ENCODE data around the gene GPR55.

Gene GPR55

DNA sequence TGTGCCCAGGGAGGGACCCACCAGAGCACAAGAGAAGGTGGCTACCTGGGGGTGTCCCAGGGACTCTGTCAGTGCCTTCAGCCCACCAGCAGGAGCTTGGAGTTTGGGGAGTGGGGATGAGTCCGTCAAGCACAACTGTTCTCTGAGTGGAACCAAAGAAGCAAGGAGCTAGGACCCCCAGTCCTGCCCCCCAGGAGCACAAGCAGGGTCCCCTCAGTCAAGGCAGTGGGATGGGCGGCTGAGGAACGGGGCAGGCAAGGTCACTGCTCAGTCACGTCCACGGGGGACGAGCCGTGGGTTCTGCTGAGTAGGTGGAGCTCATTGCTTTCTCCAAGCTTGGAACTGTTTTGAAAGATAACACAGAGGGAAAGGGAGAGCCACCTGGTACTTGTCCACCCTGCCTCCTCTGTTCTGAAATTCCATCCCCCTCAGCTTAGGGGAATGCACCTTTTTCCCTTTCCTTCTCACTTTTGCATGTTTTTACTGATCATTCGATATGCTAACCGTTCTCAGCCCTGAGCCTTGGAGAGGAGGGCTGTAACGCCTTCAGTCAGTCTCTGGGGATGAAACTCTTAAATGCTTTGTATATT lies 46.3 kb downstream of the GPR55 start:
- no peak for DNase-seq

DNA sequence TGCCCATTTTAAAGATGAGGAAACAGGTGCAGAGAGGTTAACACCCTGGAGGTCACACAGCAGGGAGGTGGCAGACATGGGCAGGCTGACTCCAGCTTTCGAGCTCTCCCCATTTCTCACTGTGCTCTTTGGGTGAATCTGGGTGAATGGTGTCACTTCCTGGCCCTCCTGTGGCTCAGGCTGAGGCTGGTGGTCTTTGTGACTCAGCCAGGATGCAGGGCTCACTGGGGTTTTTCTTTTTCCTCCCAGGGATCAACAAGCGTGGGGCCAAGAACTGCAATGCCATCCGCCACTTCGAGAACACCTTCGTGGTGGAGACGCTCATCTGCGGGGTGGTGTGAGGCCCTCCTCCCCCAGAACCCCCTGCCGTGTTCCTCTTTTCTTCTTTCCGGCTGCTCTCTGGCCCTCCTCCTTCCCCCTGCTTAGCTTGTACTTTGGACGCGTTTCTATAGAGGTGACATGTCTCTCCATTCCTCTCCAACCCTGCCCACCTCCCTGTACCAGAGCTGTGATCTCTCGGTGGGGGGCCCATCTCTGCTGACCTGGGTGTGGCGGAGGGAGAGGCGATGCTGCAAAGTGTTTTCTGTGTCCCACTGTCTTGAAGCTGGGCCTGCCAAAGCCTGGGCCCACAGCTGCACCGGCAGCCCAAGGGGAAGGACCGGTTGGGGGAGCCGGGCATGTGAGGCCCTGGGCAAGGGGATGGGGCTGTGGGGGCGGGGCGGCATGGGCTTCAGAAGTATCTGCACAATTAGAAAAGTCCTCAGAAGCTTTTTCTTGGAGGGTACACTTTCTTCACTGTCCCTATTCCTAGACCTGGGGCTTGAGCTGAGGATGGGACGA lies 47.1 kb downstream of the GPR55 start:
- DNase-seq = peak; percentile 72

DNA sequence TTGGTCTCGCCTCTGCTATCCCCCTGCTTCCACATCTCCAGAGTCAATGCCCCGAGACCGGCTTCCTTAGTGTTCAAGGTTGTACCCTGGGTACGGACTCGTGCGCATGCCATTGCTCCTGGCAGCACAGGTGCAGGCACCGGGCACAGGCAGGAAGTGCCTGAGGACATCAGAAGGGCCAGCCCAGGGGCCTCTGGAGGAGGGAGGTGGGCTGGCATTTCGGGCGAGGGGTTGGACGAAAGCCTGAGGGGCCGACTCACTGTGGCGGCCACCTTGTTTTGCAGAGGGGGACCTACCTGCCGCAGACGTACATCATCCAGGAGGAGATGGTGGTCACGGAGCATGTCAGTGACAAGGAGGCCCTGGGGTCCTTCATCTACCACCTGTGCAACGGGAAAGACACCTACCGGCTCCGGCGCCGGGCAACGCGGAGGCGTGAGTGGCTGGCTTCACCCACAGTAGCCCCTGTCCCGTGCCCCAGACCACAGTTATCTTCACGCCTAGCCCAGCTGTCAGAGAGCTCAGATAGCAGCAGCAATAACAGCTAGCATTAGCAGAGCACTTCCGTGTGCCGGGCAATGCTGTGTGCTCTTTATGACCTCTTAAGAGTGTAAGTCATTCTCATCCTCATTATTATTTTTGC lies 47.8 kb downstream of the GPR55 start:
- no peak for DNase-seq

DNA sequence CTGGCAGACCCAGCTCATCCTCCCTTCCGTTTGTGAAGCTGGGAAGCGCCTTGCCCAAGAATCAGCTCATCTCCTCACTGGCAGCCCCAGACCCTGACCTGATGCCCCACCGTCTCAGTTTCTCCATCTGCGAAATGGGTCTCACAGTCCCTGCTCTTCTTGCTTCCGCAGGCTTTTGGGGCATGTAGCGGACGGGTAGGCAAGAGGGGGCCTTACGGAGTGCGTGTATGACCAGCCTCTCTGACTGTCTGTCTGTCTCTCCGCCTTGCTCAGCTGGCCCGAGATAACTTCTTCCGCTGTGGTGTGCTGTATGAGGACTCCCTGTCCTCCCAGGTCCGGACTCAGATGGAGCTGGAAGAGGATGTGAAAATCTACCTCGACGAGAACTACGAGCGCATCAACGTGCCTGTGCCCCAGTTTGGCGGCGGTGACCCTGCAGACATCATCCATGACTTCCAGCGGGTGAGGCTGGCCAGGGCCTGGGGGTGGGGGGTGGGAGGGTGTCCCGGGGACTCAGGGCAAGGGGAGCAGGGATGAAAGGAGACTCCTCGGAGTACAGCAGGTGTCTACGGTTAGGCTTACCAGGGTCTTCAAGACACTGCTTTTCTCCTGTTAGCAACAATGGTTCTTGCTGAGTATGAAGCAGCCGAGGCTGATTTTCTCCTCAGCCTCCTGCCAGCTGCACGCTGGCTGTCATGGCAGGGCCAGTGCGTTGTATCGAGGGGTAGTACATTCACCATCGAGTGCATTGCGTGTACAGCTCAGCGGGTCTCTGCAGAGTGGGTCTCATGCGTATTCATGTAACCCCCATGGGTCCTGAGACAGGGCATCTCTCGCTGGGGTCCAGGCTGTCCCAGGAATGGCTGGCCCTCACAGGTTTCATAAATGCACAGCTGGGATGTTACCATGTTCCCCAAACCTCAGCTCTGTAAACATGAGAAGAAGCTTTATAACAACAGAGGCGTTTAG lies 49.4 kb downstream of the GPR55 start:
- DNase-seq = peak; percentile 22

DNA sequence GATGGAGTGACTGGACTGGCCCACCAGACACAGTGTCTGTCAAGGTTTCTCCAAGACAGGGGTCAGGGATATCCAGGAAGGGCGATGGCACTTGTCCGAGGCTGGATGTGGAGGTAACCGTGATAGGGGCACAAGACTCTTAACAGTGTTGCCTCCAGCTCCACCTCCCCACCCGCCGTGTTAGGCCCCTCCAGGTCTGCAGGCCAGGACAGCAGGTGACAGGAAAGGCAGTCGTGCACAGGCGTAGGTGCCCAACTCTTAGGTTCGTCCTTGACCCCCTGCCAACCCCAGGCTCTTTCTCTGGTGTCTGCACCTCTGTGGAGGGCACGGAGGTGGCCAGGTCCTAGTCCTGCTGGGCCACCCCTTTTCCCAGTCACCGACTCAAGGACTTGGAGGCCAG lies 50.2 kb downstream of the GPR55 start:
- DNase-seq = no peak

DNA sequence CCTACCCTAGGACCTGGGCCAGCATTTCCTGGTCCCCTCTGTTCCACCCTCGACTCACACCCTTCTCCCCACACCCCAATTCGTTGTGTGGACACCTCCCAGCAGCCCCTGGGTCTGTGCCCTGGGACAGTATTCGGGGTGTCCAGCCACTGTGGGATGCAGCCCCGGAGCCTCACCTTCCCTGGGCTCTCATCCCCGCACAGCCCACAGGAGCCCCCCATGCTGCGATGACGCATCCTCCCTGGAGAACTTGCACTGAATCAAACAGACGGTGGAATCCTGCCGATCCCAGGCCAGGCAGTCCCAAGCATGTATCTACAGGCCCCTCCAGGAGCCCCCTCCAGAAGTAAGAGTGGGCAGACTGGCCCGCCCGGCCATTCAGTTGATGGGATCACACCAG lies 50.6 kb downstream of the GPR55 start:
- no peak for DNase-seq

DNA sequence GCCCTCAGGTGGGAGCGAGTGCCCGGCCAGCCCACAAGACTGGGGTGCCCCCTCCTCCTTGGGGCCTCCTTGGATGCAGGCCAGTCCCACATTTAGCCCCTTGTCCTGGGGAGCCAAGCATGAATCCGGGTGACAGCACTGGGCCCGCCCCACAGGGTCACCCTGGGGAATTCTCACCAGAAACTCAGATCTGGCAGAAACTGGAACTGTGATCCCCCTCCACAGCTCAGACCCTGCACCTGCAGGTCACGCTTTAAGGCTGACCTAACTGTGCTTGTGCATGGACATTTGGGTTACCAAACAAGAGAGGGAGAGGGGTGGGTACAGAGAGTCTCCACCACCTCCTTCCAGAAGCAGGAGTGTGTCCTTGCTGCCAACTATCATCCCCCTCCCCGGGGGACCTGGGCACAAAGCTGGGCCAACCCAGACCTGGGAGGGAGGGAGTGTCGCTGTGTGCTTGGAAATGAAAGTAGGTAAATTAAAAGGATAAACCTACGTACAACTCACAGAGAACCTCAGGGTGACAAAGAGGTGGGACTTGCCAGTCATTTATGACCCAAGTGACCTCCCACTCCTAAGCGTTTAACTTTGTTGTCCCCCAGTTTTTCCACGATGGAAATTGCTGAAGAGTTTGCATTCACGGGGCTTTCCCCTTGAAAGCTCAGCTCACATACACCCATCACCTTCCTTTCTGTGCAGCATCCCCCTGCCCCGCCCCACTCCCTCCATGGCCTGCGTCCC lies 51.2 kb downstream of the GPR55 start:
- DNase-seq = peak; percentile 26

DNA sequence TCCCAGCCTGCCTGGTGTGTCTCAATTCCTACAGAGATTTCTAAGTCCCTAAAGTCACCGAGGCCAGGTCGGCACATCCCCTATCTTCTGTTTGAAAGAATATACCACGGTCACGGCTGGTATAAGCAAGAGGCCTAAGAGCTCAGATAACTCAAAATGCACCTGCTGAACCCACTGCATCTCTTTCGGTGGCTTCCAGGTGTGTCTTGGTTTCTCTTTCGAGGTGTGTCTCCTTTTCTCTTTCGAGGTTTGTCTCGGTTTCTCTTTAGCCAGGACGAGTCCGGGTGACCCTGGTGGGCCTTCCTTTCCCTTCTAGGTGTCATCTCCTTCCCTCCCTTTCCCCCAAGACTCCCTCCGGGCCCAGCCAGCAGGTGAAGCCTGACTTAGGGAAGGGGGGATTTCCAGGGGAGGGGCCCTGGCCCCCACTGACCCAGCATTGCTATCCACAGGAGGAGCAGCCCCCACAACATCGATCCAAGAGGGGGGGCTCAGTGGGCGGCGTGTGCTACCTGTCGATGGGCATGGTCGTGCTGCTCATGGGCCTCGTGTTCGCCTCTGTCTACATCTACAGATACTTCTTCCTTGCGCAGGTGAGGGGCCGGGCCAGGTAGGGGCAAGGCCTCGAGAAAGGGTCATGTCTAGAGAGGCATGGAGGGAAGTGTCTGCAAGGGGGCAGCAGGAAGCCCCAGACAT lies 51.9 kb downstream of the GPR55 start:
- peak; percentile 29 for DNase-seq

DNA sequence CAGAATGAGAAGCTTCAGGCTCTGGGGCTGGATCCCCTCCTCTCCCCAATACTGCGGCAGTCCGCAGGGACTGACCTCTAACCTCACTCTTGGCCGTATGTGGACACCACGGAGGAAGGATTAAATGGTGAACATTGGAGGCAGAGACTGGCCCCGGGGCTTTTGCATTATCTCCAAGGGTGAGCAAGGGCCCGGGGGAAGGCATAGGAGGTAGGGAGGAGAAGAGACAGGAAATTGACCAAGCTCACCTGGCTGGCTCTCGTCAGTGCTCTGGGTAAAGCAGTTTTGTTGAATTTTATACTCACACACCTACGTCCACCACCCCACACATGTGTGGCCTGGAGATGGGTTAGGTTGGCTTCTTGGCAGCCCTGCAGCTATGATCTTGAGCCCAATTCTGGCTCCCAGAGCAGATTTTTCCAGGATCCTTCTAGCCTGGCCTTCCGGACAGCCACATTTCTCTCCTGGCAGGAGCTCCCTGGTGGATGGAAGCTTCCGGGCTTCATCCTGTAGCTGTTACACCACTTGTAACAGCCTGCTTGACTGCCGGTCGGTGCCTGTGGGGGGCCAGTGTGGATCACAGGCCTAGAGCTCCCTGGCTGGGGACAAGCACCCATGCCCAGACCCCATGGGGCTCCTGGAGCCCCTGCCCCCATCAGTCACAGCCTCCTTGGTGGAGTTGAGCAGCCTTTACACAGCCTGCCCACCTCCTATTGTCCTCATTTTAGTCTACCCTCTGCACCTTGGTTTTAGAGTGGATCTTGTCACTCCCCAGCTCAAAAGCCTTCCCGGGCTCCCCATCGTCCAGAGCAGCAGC lies 52.7 kb downstream of the GPR55 start:
- DNase-seq = peak; percentile 21

DNA sequence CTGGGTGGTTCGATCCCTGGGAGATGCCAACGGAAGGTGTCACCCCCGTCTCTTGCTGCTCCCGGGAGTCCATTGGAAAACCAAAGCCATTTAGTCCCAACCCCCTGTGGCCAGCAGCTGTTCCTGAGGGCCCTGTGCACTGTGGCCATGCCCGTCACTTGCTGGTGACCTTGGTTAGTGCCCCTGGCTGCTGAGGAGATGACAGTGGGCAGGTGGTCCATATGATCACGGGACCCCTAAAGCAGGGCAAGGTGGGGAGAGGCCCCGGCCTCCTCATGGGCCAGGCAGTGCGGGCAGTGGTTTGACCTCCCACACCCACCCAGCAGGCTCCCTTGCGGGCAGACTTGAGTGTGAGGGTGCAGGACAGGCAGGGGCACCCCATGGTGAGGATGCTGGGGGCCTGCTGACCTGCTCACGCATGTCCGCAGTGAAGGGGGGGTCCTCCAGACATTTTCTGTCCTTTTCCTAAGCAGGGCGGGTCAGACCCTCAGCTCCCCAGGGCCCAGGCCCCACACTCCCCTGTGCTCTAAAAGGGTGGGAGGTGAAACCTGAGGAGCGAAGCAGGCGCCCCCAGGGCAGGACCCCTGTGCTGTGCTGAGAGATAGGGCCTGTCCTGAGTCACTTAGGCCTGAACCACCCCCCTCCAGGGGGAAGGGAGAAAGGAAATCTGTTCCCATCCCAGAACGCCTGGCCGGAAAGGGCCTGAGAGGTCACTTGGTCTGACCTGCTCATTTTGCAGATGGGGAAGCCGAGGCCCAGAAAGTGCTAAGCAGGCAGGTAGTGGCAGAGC lies 53.5 kb downstream of the GPR55 start:
- peak; percentile 21 for DNase-seq

DNA sequence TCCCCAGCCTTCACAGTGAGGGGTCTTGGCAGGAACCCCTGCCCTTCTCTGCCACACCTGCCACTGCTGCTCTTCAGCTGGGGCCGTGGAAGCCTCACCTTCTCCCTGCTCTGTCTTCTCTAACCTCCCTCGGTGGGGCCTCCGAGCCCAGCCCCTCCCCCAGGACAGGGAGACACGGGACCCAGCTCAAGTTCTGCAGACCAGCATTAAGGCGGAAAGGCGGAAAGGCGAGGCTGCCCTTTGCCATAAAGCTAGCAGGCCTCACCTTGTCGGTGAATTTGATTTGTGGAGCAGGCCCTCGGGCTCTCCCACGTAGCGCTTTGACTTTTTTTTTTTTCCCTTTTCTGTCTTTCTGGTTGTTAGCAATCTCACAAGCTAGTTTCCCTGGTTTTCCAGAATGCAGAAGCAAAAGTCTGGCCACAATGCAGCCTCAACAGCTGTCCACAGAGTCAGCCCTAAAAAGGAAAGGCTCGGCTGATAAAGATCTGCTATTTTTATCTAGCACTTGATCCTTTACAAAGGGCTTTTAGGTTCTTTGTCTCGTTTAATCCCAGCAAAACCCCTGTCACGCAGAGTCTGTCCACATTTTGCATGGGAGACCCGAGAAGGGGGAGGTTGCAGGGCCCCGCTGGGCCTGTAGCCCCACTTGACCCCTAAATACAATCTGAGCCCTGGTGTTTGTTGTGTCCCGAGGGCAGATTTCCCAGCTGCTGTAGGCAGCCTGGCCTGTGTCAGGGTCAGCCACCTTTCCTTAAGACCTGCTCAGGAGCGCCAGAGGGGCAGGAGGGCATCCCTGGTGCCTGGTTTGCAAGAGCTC lies 54.3 kb downstream of the GPR55 start:
- peak; percentile 20 for DNase-seq

DNA sequence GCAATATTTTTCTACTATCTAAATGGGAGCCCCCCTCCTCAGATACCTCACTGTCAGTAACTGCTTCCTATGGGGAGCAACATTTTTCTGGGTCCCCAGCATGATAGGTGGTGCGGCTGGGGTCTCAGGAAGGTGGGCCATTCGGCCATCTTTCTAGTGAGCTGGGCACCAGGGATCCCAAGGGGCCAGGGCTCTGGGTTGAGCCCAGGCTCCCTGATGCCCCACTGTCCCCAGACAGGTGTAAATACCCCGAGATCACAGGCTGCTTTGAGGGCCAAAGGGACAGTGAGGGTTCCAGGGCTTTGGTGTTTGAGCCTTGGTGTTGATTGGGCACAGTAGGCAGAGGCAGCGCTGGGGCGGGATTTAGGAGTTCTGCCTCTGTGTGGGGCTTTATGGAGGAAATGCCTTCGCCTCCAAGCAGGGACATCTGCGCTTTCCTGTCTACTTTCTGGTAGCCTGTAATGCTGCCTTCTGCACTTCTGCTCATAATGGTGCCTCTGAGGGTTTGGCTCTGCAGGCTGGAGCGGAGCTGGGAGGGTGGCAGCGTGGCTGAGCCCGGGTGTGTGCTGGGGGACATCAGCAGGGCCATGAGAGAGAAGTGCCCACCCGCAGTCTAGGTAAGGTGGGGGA lies 55.0 kb downstream of the GPR55 start:
- DNase-seq = peak; percentile 22

DNA sequence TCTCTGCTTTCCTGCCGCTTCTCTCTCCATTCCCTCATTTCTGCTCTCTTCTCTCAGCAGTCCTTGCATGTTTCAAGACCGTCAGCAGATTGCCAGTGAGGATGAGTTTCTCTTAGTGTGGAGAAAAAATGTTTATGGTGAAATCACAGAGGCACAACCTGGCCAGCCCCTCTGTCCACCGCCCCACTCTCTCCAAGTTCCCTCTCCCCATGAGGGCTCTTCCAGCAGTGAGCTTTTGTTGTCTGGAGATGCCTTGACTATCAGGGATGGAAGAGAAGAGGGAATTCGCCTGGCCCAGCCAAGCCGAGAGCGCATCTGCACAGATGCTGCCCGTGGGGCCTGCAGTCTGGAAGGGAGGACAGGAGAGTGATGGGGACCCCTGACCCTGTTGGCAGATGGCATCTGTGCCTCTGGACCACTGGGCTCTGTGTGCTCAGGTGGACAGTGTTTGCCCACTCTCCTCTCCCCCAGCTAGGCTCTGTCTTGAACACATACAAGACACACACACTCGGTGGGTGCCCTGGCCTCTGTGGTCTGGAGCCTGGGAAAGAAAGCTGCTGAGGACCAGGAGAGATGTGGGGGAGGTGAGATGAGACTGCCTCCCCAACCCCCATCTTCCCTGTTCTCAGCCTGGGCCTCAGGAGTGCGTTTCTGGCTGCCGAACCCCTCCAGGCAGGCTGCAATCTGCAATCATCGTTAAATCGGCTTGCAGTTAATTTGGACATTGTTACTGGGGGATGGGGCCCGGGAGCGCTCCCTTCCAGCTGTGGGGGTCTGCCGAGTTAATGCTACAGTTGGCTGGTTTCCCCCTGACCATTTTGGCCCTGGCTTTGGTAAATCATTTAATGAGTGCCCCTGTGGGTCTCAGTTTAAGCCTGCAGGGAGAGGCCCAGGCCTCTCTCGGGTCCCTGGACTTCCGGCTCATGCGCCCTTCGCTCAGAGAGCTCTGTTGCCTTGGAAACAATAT lies 55.8 kb downstream of the GPR55 start:
- DNase-seq = peak; percentile 20

DNA sequence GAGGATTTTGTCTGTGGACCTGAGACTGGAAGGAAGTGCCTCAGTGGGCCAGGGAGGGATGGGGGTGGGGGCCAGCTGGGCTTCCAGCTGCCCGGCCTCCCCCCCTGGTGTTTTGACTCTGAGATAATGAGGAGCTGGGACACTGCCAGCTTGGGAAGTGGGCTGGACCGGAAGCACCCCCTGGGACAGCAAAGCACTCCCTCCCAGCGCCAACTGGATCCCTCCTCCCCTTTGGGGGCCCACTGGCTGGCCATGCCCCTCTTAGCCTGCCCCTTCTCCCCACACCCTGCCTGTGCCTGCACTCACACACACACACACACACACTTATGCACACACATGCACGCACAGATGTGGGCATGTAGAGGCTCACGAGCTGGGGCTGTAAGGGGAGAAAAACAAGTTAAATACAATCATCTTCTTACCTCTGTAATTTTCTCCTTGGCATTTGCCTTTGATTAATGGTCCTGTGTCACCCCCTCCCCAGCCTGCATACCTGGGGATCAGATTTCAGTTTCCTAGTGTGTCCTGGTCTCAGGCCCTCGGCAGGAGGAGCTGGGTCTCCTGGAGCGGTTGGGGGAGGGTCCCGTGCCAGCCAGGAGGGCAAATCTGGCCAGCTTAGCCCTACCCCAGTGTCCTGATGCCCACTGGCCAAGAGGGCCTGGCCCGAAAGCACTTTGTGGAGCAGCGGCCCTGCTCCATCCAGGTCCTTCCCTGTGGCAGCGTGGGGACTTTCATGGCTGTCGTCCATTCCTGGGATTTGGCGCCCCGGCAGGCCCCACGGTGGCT lies 56.7 kb downstream of the GPR55 start:
- DNase-seq = peak; percentile 19

DNA sequence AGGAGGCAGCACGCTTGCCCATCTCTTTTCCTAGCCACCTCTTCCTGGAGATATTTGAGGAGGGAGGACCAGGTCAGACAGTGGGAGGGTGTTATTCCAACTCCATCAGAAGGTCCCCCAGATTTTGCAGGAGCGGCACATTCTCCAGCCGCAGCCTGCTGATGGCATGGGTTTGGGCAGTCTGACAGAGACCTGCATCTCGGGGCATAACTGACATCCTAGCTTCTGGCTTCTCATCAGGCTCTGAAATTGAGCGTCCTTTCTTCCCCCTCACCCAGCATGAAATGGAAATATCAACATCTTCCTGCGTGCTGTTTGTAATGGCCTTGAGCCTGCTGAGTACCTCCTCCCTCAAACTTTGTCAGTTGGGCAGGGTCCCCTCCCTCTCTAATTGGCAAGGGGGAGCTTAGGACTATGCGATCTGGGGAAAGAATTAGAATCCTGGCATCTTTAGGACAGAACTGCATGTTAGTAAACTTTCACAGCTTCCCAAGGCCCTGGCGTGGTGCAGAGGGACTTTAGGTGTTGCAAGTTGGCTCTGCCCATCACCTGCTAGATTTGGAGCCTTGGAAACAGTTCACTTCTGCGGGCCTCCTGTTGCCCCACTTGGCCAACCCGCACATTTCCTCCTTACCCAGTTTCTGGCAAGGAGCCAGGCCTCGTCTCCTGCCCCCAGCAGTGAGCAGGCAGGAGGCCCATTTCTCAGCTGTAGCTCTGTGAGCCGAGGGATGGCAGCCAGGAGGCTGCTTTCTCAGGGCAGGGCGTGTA lies 58.1 kb downstream of the GPR55 start:
- peak; percentile 69 for DNase-seq
